B cell (primary cell): ENCODE results near the gene ABR. TPM values are rescaled to one million over a fixed set of nuclear protein-coding genes. Genes with fewer than 3 reads are reported as not detected.
A peak's percentile ranks its signal among the peaks of the same experiment; 100 is the strongest.

Experiments
- ATAC-seq: fragments of 200-7000 bp; cut with Tn5 transposase; one replicate; pipeline ENCODE4 v1.10.0; 2021; ENCODE audit warnings: low read depth, mild to moderate bottlenecking, moderate number of reproducible peaks, moderate library complexity
- CTCF ChIA-PET: fragments of 350-600 bp; sonication (Branson Sonifier 250); formaldehyde crosslinking; loops from one replicate; lab custom pipeline; 2021; ENCODE audit warnings: antibody characterized with exemption, inconsistent platforms; lab: Charles Lee
- POLR2A ChIA-PET: fragments of 350-600 bp; sonication (Branson Sonifier 250); formaldehyde crosslinking; loops from one replicate; lab custom pipeline; 2021; ENCODE audit warnings: antibody characterized with exemption; lab: Charles Lee
- DNase-seq: peaks from one replicate; pipeline ENCODE4 v3.0.0; 2013
- H2AFZ ChIP-seq: 2 replicates; pipeline ENCODE4 v1.6.1; 2012; ENCODE audit warnings: mild to moderate bottlenecking, low read depth, low read length; ENCODE audit not compliant: insufficient read depth, poor library complexity, severe bottlenecking
- H3K27ac ChIP-seq, 2 donors: 1 replicate in 1 of 2; 2 replicates in 1 of 2; pipeline ENCODE4 v1.5.1; 2012 to 2013; ENCODE audit warnings: low read length in 2 of 2, mild to moderate bottlenecking in 2 of 2, moderate library complexity in 1 of 2
- H3K27me3 ChIP-seq, 4 experiments: fragments of 200-600 bp in 1 of 4; sonication (generic) in 1 of 4; replicated peaks in 1 of 4; 1 replicate in 2 of 4; 2 replicates in 2 of 4; pipeline versions ENCODE4 v1.6.1 to v1.7.0; 2013 to 2016; ENCODE audit warnings: low read length in 3 of 4, mild to moderate bottlenecking in 2 of 4, mixed read lengths in 1 of 4, moderate library complexity in 1 of 4; ENCODE audit not compliant: insufficient read depth in 4 of 4, control insufficient read depth in 3 of 4; ENCODE audit errors: control extremely low read depth in 1 of 4
- H3K36me3 ChIP-seq, 2 experiments: replicated peaks in 1 of 2; 1 replicate in 1 of 2; 2 replicates in 1 of 2; pipeline versions ENCODE4 v1.6.1 to v1.7.1; 2013; ENCODE audit warnings: low read length in 1 of 2; ENCODE audit not compliant: insufficient read depth in 2 of 2, control insufficient read depth in 1 of 2; ENCODE audit errors: control extremely low read depth in 1 of 2, extremely low read depth in 1 of 2
- H3K4me1 ChIP-seq, 2 donors: fragments of 200-600 bp in 1 of 2; sonication (generic) in 1 of 2; 1 replicate in 1 of 2; 2 replicates in 1 of 2; pipeline versions ENCODE4 v1.5.1 to v1.6.1; 2013 to 2017; ENCODE audit warnings: low read length in 2 of 2; ENCODE audit not compliant: control insufficient read depth in 2 of 2, insufficient read depth in 2 of 2
- H3K4me2 ChIP-seq: replicated peaks from 2 replicates; pipeline ENCODE3; 2012; ENCODE audit warnings: mild to moderate bottlenecking, low read depth, low read length; ENCODE audit not compliant: poor library complexity, severe bottlenecking
- H3K4me3 ChIP-seq, 5 experiments: fragments of 200-600 bp in 1 of 5; sonication (generic) in 1 of 5; 1 replicate in 3 of 5; 2 replicates in 2 of 5; pipeline versions ENCODE4 v1.5.1 to v1.7.0; 2011 to 2016; ENCODE audit warnings: low read length in 4 of 5, mild to moderate bottlenecking in 4 of 5, low read depth in 2 of 5, control low read depth in 1 of 5, moderate library complexity in 1 of 5; ENCODE audit not compliant: insufficient read depth in 1 of 5; ENCODE audit errors: control extremely low read depth in 1 of 5, extremely low read depth in 1 of 5
- H3K79me2 ChIP-seq: fragments of 200-600 bp; sonication (generic); one replicate; pipeline ENCODE4 v1.6.0; 2016; ENCODE audit warnings: low read length; ENCODE audit not compliant: control insufficient read depth, insufficient read depth
- H3K9ac ChIP-seq: fragments of 200-600 bp; sonication (generic); 2 replicates; pipeline ENCODE4 v1.6.1; 2017; ENCODE audit warnings: mild to moderate bottlenecking, low read length, moderate library complexity
- H3K9me3 ChIP-seq, 3 donors: one replicate each; pipeline versions ENCODE4 v1.6.1 to v1.7.1; 2013; ENCODE audit warnings: low read length in 2 of 3; ENCODE audit not compliant: control insufficient read depth in 2 of 3, insufficient read depth in 1 of 3; ENCODE audit errors: control extremely low read depth in 1 of 3
- H4K20me1 ChIP-seq: 2 replicates; pipeline ENCODE4 v1.6.0; 2012; ENCODE audit warnings: mild to moderate bottlenecking, low read length; ENCODE audit not compliant: insufficient read depth, control insufficient read depth, poor library complexity, severe bottlenecking
- H3K27ac Mint-ChIP-seq: one replicate; pipeline ENCODE4 v1.8.0; 2021; ENCODE audit warnings: mixed read lengths
- H3K27me3 Mint-ChIP-seq: one replicate; pipeline ENCODE4 v1.8.0; 2021; ENCODE audit warnings: mixed read lengths
- H3K4me1 Mint-ChIP-seq: one replicate; pipeline ENCODE4 v1.8.0; 2021; ENCODE audit warnings: mixed read lengths
- H3K4me3 Mint-ChIP-seq: one replicate; pipeline ENCODE4 v1.8.0; 2021; ENCODE audit warnings: mixed read lengths
- H3K9me3 Mint-ChIP-seq: one replicate; pipeline ENCODE4 v1.8.0; 2022; ENCODE audit warnings: mixed read lengths; ENCODE audit not compliant: insufficient read depth
- CTCF ChIP-seq: fragments of 200-600 bp; IDR thresholded peaks from one replicate; pipeline ENCODE4 v1.8.0; 2022; ENCODE audit warnings: antibody characterized with exemption, mild to moderate bottlenecking
- EZH2 ChIP-seq: IDR thresholded peaks from 2 replicates; pipeline ENCODE4 v1.6.1; 2012; ENCODE audit warnings: borderline replicate concordance, low read depth, mild to moderate bottlenecking, moderate library complexity, low read length; ENCODE audit not compliant: insufficient read depth, poor library complexity, severe bottlenecking
- WGBS: methylation state at CpG from one replicate; pipeline ENCODE4 v1.1.5; 2013; ENCODE audit warnings: missing lambda C conversion rate; ENCODE audit not compliant: insufficient coverage; 5-methylcytosine and 5-hydroxymethylcytosine counted together
- intact Hi-C: fragments of 100-400 bp; cut with micrococcal nuclease; formaldehyde crosslinking; loops from one replicate; pipeline ENCODE4 v1.10.0; 2022
- polyA plus RNA-seq: library from polyadenylated mRNA; depleted of rRNA; stranded (reverse); fragments of >200 nt; gene quantifications from 2 replicates; pipeline ENCODE4 v1.2.3, GENCODE V29; 2012
- total RNA-seq, 2 donors: library from RNA; stranded (reverse); fragments of 120-200 nt in 1 of 2; gene quantifications; 1 replicate in 1 of 2; 2 replicates in 1 of 2; pipeline versions ENCODE4 v1.2.3 to v1.2.4, GENCODE V29; 2013 to 2022

ABR gene
- total and polyA plus RNA-seq, 2 donors (not counting 1 experiment from before 2014, with no cell fraction given): 79.8 to 262 TPM

- Histone ChIP-seq H3K4me2 (no peak overlapping the region), H3K27me3 (no peaks in the 10 kb centered on the region), H2AFZ (no peak overlapping the region), H3K27ac (no peak overlapping the region), H4K20me1 (peaks cover 90% of the 10 kb centered on the region), H3K4me3 (no peak overlapping the region), H3K4me1 (peaks cover 15 to 28% of the 10 kb centered on the region in 2 donors), H3K9ac (no peak overlapping the region), H3K9me3 (peaks cover 0 to 5% (median 0%) of the 10 kb centered on the region in 3 donors), H3K36me3 (peaks cover 0 to 3% of the 10 kb centered on the region in 2 experiments), H3K79me2 (peaks cover 49% of the 10 kb centered on the region)
- Mint-ChIP-seq H3K4me3 (peak overlapping the region; percentile 66), H3K27ac (no peak overlapping the region), H3K27me3 (no peaks in the 10 kb centered on the region), H3K9me3 (no peaks in the 10 kb centered on the region), H3K4me1 (peaks cover 47% of the 10 kb centered on the region)
- ATAC-seq (no peak), DNase-seq (no peak)
- POLR2A ChIA-PET: interaction anchor here (0.7 kb wide), 1 partner anchor 112 kb away, joined by 5 read pairs; no protein-coding TSS in a partner anchor
- CTCF ChIA-PET: interaction anchor here (1.1 to 1.5 kb wide), 4 partner anchors 9 to 221 kb away, joined by 3 to 7 read pairs (median 3); no protein-coding TSS in a partner anchor
- WGBS: 86% methylated on average over 22 of the region's 22 CpGs
- intact Hi-C loops: no loop called here
- TF ChIP-seq CTCF: no peak
- no peak for TF ChIP-seq EZH2
These were observed 68.0 kb downstream of the ABR start for GRCh38 chr17:1111599-1112443.
